Activated T-cell treated with anti-CD3 and anti-CD28 coated beads for 48 hours (primary cell): ENCODE results near the gene SLC1A7.

ENCODE experiments used
- DNase-seq: peaks from one replicate; pipeline ENCODE4 v3.0.0-alpha.2; 2020; ENCODE audit warnings: low read depth

SLC1A7 gene

GRCh38 chr1:53061123-53061858 is 81.1 kb downstream of the SLC1A7 start:
- DNase-seq, result no peak

- no peak for DNase-seq
These were observed 81.9 kb downstream of the SLC1A7 start for GRCh38 chr1:53060579-53060978.

- DNase-seq, result no peak
These were observed 85.3 kb downstream of the SLC1A7 start for GRCh38 chr1:53057127-53057526.

- DNase-seq, result no peak
These were observed 90.8 kb downstream of the SLC1A7 start for GRCh38 chr1:53051676-53052075.

GRCh38 chr1:53050310-53050709 is 92.1 kb downstream of the SLC1A7 start:
- DNase-seq, result no peak

GRCh38 chr1:53049574-53049967 is 92.9 kb downstream of the SLC1A7 start:
- DNase-seq, result no peak

- DNase-seq, result no peak
These were observed 93.4 kb downstream of the SLC1A7 start for GRCh38 chr1:53048960-53049573.

- no peak for DNase-seq
These were observed 94.4 kb downstream of the SLC1A7 start for GRCh38 chr1:53047737-53048736.

- DNase-seq, result no peak
These were observed 95.5 kb downstream of the SLC1A7 start for GRCh38 chr1:53046930-53047329.

GRCh38 chr1:53044926-53045325 is 97.5 kb downstream of the SLC1A7 start:
- no peak for DNase-seq

- DNase-seq, result no peak
These were observed 99.2 kb downstream of the SLC1A7 start for GRCh38 chr1:53043271-53043670.

GRCh38 chr1:53038566-53038965 is 103.9 kb downstream of the SLC1A7 start:
- DNase-seq, result no peak
